H9 (cell line): ENCODE measurements around the gene VPS51. TPM values are rescaled to one million over a fixed set of nuclear protein-coding genes. Genes with fewer than 3 reads are reported as not detected.

ENCODE experiments used
- DNase-seq: peaks from one replicate; pipeline ENCODE4 v3.0.0-alpha.2; 2017
- H2AFZ ChIP-seq: one replicate; pipeline ENCODE4 v1.6.1; 2013; ENCODE audit warnings: mild to moderate bottlenecking, low read length, control low read depth, moderate library complexity
- H2AK5ac ChIP-seq: 2 replicates; pipeline ENCODE4 v1.6.1; 2013; ENCODE audit warnings: low read length, control low read depth, mixed read lengths; ENCODE audit not compliant: insufficient read length
- H2BK120ac ChIP-seq: one replicate; pipeline ENCODE4 v1.6.1; 2013; ENCODE audit warnings: low read depth, mild to moderate bottlenecking, low read length, control low read depth, inconsistent platforms; ENCODE audit not compliant: poor library complexity, severe bottlenecking
- H2BK12ac ChIP-seq: 2 replicates; pipeline ENCODE4 v1.6.1; 2013; ENCODE audit warnings: low read length, control low read depth, mixed read lengths, low read depth; ENCODE audit not compliant: insufficient read length
- H2BK15ac ChIP-seq: 2 replicates; pipeline ENCODE4 v1.6.1; 2013; ENCODE audit warnings: low read depth, low read length, control low read depth
- H2BK20ac ChIP-seq: one replicate; pipeline ENCODE4 v1.6.1; 2013; ENCODE audit warnings: low read depth, mild to moderate bottlenecking, low read length, control low read depth, inconsistent platforms; ENCODE audit not compliant: poor library complexity, severe bottlenecking
- H2BK5ac ChIP-seq: 2 replicates; pipeline ENCODE4 v1.6.1; 2013; ENCODE audit warnings: low read length, control low read depth, mixed read lengths; ENCODE audit not compliant: insufficient read length
- H3K14ac ChIP-seq: 2 replicates; pipeline ENCODE4 v1.6.1; 2013; ENCODE audit warnings: low read length, control low read depth; ENCODE audit not compliant: insufficient read depth
- H3K18ac ChIP-seq: 2 replicates; pipeline ENCODE4 v1.6.1; 2013; ENCODE audit warnings: low read depth, mild to moderate bottlenecking, mixed read lengths, low read length, control low read depth; ENCODE audit not compliant: insufficient read length
- H3K23ac ChIP-seq: 2 replicates; pipeline ENCODE4 v1.6.1; 2013; ENCODE audit warnings: low read length, control low read depth, mixed read lengths, low read depth; ENCODE audit not compliant: insufficient read length
- H3K23me2 ChIP-seq: 2 replicates; pipeline ENCODE4 v1.6.1; 2013; ENCODE audit warnings: low read depth, mild to moderate bottlenecking, mixed read lengths, low read length, control low read depth; ENCODE audit not compliant: insufficient read length, poor library complexity, severe bottlenecking
- H3K27ac ChIP-seq: 2 replicates; pipeline ENCODE4 v1.5.1; 2013; ENCODE audit warnings: low read length, control low read depth, mixed read lengths, low read depth; ENCODE audit not compliant: insufficient read length
- H3K27me3 ChIP-seq: 2 replicates; pipeline ENCODE4 v1.6.1; 2013; ENCODE audit warnings: low read length, control low read depth, inconsistent platforms; ENCODE audit not compliant: insufficient read depth
- H3K4ac ChIP-seq: 2 replicates; pipeline ENCODE4 v1.6.1; 2013; ENCODE audit warnings: low read depth, mild to moderate bottlenecking, control low read depth, inconsistent platforms, low read length, moderate library complexity
- H3K4me1 ChIP-seq: 2 replicates; pipeline ENCODE4 v1.6.1; 2013; ENCODE audit warnings: low read length, control low read depth, inconsistent platforms; ENCODE audit not compliant: insufficient read depth
- H3K4me2 ChIP-seq: 2 replicates; pipeline ENCODE4 v1.6.1; 2013; ENCODE audit warnings: low read length, control low read depth, mixed read lengths; ENCODE audit not compliant: insufficient read length, insufficient read depth
- H3K56ac ChIP-seq: 2 replicates; pipeline ENCODE4 v1.6.1; 2013; ENCODE audit warnings: low read depth, mild to moderate bottlenecking, mixed read lengths, low read length, control low read depth; ENCODE audit not compliant: insufficient read length
- H3K79me1 ChIP-seq: 2 replicates; pipeline ENCODE4 v1.6.1; 2013; ENCODE audit warnings: low read depth, mild to moderate bottlenecking, moderate library complexity, low read length, control low read depth, inconsistent platforms; ENCODE audit not compliant: insufficient read depth, poor library complexity, severe bottlenecking
- H3K79me2 ChIP-seq: 2 replicates; pipeline ENCODE4 v1.6.1; 2013; ENCODE audit warnings: low read length, control low read depth, inconsistent platforms; ENCODE audit not compliant: insufficient read depth
- H3K9ac ChIP-seq: 2 replicates; pipeline ENCODE4 v1.6.1; 2013; ENCODE audit warnings: low read length, control low read depth, mixed read lengths; ENCODE audit not compliant: insufficient read length; ENCODE audit errors: extremely low read depth
- H3K9me3 ChIP-seq: one replicate; pipeline ENCODE4 v1.6.1; 2013; ENCODE audit warnings: low read depth, low read length, inconsistent platforms; ENCODE audit not compliant: control insufficient read depth
- H3T11ph ChIP-seq: one replicate; pipeline ENCODE4 v1.6.1; 2013; ENCODE audit warnings: mild to moderate bottlenecking, low read length, control low read depth, inconsistent platforms
- H4K20me1 ChIP-seq: one replicate; pipeline ENCODE4 v1.6.1; 2013; ENCODE audit not compliant: control insufficient read depth, insufficient read length, insufficient read depth
- H4K5ac ChIP-seq: 2 replicates; pipeline ENCODE4 v1.6.1; 2013; ENCODE audit warnings: low read depth, mild to moderate bottlenecking, mixed read lengths, low read length, control low read depth; ENCODE audit not compliant: insufficient read length
- H4K8ac ChIP-seq: replicated peaks from 2 replicates; pipeline ENCODE4 v1.6.1; 2013; ENCODE audit warnings: low read length, control low read depth, mixed read lengths, low read depth; ENCODE audit not compliant: insufficient read length
- H4K91ac ChIP-seq: 2 replicates; pipeline ENCODE4 v1.6.1; 2013; ENCODE audit warnings: low read depth, mild to moderate bottlenecking, moderate library complexity, mixed read lengths, low read length, control low read depth; ENCODE audit not compliant: insufficient read length
- H3K27ac Mint-ChIP-seq, 3 experiments: 2 replicates in 2 of 3; 3 replicates in 1 of 3; pipeline ENCODE4 v1.8.0; 2020 to 2021; ENCODE audit warnings: mixed read lengths in 3 of 3, mild to moderate bottlenecking in 1 of 3, moderate library complexity in 1 of 3
- H3K27me3 Mint-ChIP-seq: 2 replicates; pipeline ENCODE4 v1.8.0; 2021; ENCODE audit warnings: low read depth, mild to moderate bottlenecking, moderate library complexity, mixed read lengths
- H3K36me3 Mint-ChIP-seq, 3 experiments: 2 replicates in 2 of 3; 3 replicates in 1 of 3; pipeline ENCODE4 v1.8.0; 2020 to 2021; ENCODE audit warnings: low read depth in 3 of 3, mixed read lengths in 3 of 3; ENCODE audit not compliant: insufficient read depth in 1 of 3
- H3K4me1 Mint-ChIP-seq, 2 experiments: 2 replicates each; pipeline ENCODE4 v1.8.0; 2020; ENCODE audit warnings: mixed read lengths in 2 of 2
- H3K4me3 Mint-ChIP-seq, 2 experiments: 2 replicates in 1 of 2; 3 replicates in 1 of 2; pipeline ENCODE4 v1.8.0; 2020 to 2021; ENCODE audit warnings: mild to moderate bottlenecking in 2 of 2, mixed read lengths in 2 of 2, moderate library complexity in 1 of 2
- H3K9me3 Mint-ChIP-seq, 2 experiments: 2 replicates in 1 of 2; 3 replicates in 1 of 2; pipeline ENCODE4 v1.8.0; 2020; ENCODE audit warnings: mild to moderate bottlenecking in 2 of 2, mixed read lengths in 2 of 2, moderate library complexity in 1 of 2
- CTCF ChIP-seq: fragments of 200-600 bp; sonication (generic); conservative IDR thresholded peaks from 3 replicates; pipeline ENCODE4 v1.8.0; 2021; ENCODE audit warnings: antibody characterized with exemption, mild to moderate bottlenecking
- WGBS: extraction: QIAGEN DNeasy Blood & Tissue Kit; methylation state at CpG from one replicate; pipeline ENCODE4 v1.1.7; 2013; ENCODE audit warnings: missing lambda C conversion rate, low lambda C conversion rate, mixed read lengths; ENCODE audit not compliant: insufficient read length; ENCODE audit errors: extremely low coverage; 5-methylcytosine and 5-hydroxymethylcytosine counted together
- total RNA-seq: library from RNA; stranded (reverse); gene quantifications from 2 replicates; pipeline ENCODE4 v1.2.1, GENCODE V29; 2021

The VPS51 gene
- total RNA-seq, 1 experiment from 2014 or later = 94.7 TPM

GRCh38 chr11:65064847-65065240, 31.2 kb upstream of the VPS51 start:
- Histone ChIP-seq H3K9me3 (no peaks in the 10 kb centered on the region), H3K27ac (no peak overlapping the region), H3K18ac (no peak overlapping the region), H3K9ac (no peak overlapping the region), H3K14ac (no peak overlapping the region), H3K79me2 (no peaks in the 10 kb centered on the region), H3K23ac (no peak overlapping the region), H4K8ac (no peak overlapping the region), H2BK5ac (no peak overlapping the region), H4K5ac (no peak overlapping the region), H4K20me1 (no peaks in the 10 kb centered on the region), H2AK5ac (no peak overlapping the region), H3K79me1 (no peaks in the 10 kb centered on the region), H3K23me2 (no peaks in the 10 kb centered on the region), H3K4me1 (peaks cover 6% of the 10 kb centered on the region; the same call in 1 of the 2 replicates), H3T11ph (no peak overlapping the region), H3K56ac (no peak overlapping the region), H3K4ac (no peak overlapping the region), H3K4me2 (no peak overlapping the region), H2BK120ac (no peak overlapping the region), H2AFZ (no peak overlapping the region), H2BK20ac (no peak overlapping the region), H2BK15ac (no peak overlapping the region), H2BK12ac (no peak overlapping the region), H4K91ac (no peak overlapping the region), H3K27me3 (no peaks in the 10 kb centered on the region)
- TF ChIP-seq CTCF = no peak
- no CpG with 5 or more reads among the region's 4 CpGs for WGBS
- Mint-ChIP-seq H3K4me1 (peaks cover 25 to 34% of the 10 kb centered on the region in 2 experiments), H3K9me3 (no peaks in the 10 kb centered on the region), H3K4me3 (no peak overlapping the region), H3K36me3 (no peaks in the 10 kb centered on the region), H3K27ac (no peak overlapping the region), H3K27me3 (peaks cover 3% of the 10 kb centered on the region)
- DNase-seq = no peak
